GM12864 (cell line): ENCODE measurements around the gene SMIM22.

Source experiments
- DNase-seq: peaks from one replicate; pipeline ENCODE4 v3.0.0-alpha.2; 2011; ENCODE audit warnings: low read depth
- H3K4me3 ChIP-seq: 2 replicates; pipeline ENCODE4 v1.5.1; 2011; ENCODE audit warnings: mild to moderate bottlenecking, low read depth, low read length, control low read depth
- CTCF ChIP-seq: IDR thresholded peaks from 2 replicates; pipeline ENCODE4 v1.5.1; 2011; ENCODE audit warnings: low read depth, mild to moderate bottlenecking, moderate library complexity, low read length, control low read depth, inconsistent platforms; ENCODE audit errors: missing control alignments

SMIM22 gene

GRCh38 chr16:4801962-4802658 lies 6.9 kb downstream of the SMIM22 start, which contains the start of gene ROGDI:
ROGDI (minus strand) TSS chr16:4802633; CDS start chr16:4802571, 62 bp downstream.
- H3K4me3 ChIP-seq = peak within 1 kb of the TSS; percentile 77
- peak; percentile 57 for DNase-seq
- no peak for TF ChIP-seq CTCF

GRCh38 chr16:4802659-4803287 lies 7.6 kb downstream of the SMIM22 start:
- peak overlapping the region; percentile 77 for H3K4me3 ChIP-seq
- TF ChIP-seq CTCF = no peak
- peak; percentile 67 for DNase-seq

- no peak overlapping the region; the same call in 1 of the 2 replicates for H3K4me3 ChIP-seq
- no peak for TF ChIP-seq CTCF
- DNase-seq = no peak
Observed at GRCh38 chr16:4803401-4803844, 8.3 kb downstream of the SMIM22 start.

- DNase-seq = no peak
- no peak overlapping the region for H3K4me3 ChIP-seq
- no peak for TF ChIP-seq CTCF
Observed at GRCh38 chr16:4803898-4804762, 9.0 kb downstream of the SMIM22 start.

GRCh38 chr16:4805231-4805630 lies 10.1 kb downstream of the SMIM22 start:
- no peak for TF ChIP-seq CTCF
- no peak for DNase-seq
- H3K4me3 ChIP-seq = no peak overlapping the region

- no peak for DNase-seq
- H3K4me3 ChIP-seq = no peak overlapping the region
- TF ChIP-seq CTCF = no peak
Observed at GRCh38 chr16:4806280-4806679, 11.1 kb downstream of the SMIM22 start.
